DOHH2 (cell line): Measurements from ENCODE around the gene UBE2Q1.

Experiments used
- H3F3A ChIP-seq: fragments of 200-600 bp; sonication (generic), shearing (Covaris generic); 2 replicates; pipeline ENCODE4 v1.6.0; 2016; ENCODE audit warnings: antibody characterized with exemption, mild to moderate bottlenecking; ENCODE audit not compliant: control insufficient read depth, insufficient read depth
- H3K27ac ChIP-seq: fragments of 200-600 bp; sonication (generic); 2 replicates; pipeline ENCODE4 v1.5.1; 2014; ENCODE audit warnings: low read depth, mild to moderate bottlenecking, low read length, moderate library complexity
- H3K27me3 ChIP-seq: fragments of 200-600 bp; sonication (generic); 2 replicates; pipeline ENCODE4 v1.6.1; 2014; ENCODE audit warnings: mild to moderate bottlenecking, low read length, mixed read lengths; ENCODE audit not compliant: control insufficient read depth
- H3K36me3 ChIP-seq: fragments of 200-600 bp; sonication (generic); 2 replicates; pipeline ENCODE4 v1.6.1; 2014; ENCODE audit warnings: mild to moderate bottlenecking, low read length, moderate library complexity, mixed read lengths; ENCODE audit not compliant: control insufficient read depth
- H3K4me1 ChIP-seq: fragments of 200-600 bp; sonication (generic); 2 replicates; pipeline ENCODE4 v1.6.1; 2014; ENCODE audit warnings: mild to moderate bottlenecking, low read length, mixed read lengths; ENCODE audit not compliant: control insufficient read depth
- H3K4me2 ChIP-seq: fragments of 200-600 bp; sonication (generic); 2 replicates; pipeline ENCODE4 v1.6.0; 2014; ENCODE audit warnings: mild to moderate bottlenecking, low read length, moderate library complexity
- H3K4me3 ChIP-seq: fragments of 200-600 bp; sonication (generic); 2 replicates; pipeline ENCODE4 v1.5.1; 2014; ENCODE audit warnings: mild to moderate bottlenecking, low read length, mixed read lengths
- H3K79me2 ChIP-seq: fragments of 200-600 bp; sonication (generic); 2 replicates; pipeline ENCODE4 v1.6.1; 2014; ENCODE audit warnings: mild to moderate bottlenecking, low read length, mixed read lengths; ENCODE audit not compliant: control insufficient read depth
- H3K9me2 ChIP-seq: fragments of 200-600 bp; sonication (generic); replicated peaks from 2 replicates; pipeline ENCODE4 v1.6.1; 2014; ENCODE audit warnings: mild to moderate bottlenecking, low read length, mixed read lengths; ENCODE audit not compliant: control insufficient read depth
- H3K9me3 ChIP-seq: fragments of 200-600 bp; sonication (generic); 2 replicates; pipeline ENCODE4 v1.6.1; 2014; ENCODE audit warnings: antibody characterized with exemption, low read length, mixed read lengths; ENCODE audit not compliant: control insufficient read depth, insufficient read depth
- H4K20me1 ChIP-seq: fragments of 200-600 bp; sonication (generic); 2 replicates; pipeline ENCODE4 v1.6.0; 2014; ENCODE audit warnings: low read depth, mild to moderate bottlenecking, antibody characterized with exemption, low read length, moderate library complexity; ENCODE audit not compliant: control insufficient read depth, insufficient read depth
- CTCF ChIP-seq: fragments of 200-600 bp; sonication (generic); IDR thresholded peaks from one replicate; pipeline ENCODE4 v1.5.1; 2014; ENCODE audit warnings: antibody characterized with exemption, mild to moderate bottlenecking, low read depth, low read length; ENCODE audit not compliant: poor library complexity, severe bottlenecking
- EZH2phosphoT487 ChIP-seq: fragments of 200-600 bp; sonication (generic); IDR thresholded peaks from 2 replicates; pipeline ENCODE4 v1.6.1; 2017; ENCODE audit warnings: borderline replicate concordance, mild to moderate bottlenecking, antibody characterized with exemption, low read length, moderate library complexity, mixed read lengths

UBE2Q1 gene

GRCh38 chr1:154557939-154558719 lies at the start of gene UBE2Q1:
Gene UBE2Q1, minus strand, starts transcription at chr1:154558662. Its CDS starts 109 bp downstream, at chr1:154558553.
- no peaks in the 10 kb centered on the region for H3K9me2 ChIP-seq
- H3K4me3 ChIP-seq, result peak within 1 kb of the TSS; percentile 98
- H4K20me1 ChIP-seq, result peaks cover 11% of the 10 kb centered on the region; the same call in 1 of the 2 replicates
- peak within 1 kb of the TSS; percentile 76 for H3K27ac ChIP-seq
- peaks cover 4% of the 10 kb centered on the region; the same call in 1 of the 2 replicates for H3F3A ChIP-seq
- peaks cover 50% of the 10 kb centered on the region for H3K36me3 ChIP-seq
- H3K4me1 ChIP-seq, result peaks cover 25% of the 10 kb centered on the region
- peaks cover 42% of the 10 kb centered on the region for H3K79me2 ChIP-seq
- no peak for TF ChIP-seq EZH2phosphoT487
- no peak for TF ChIP-seq CTCF
- no peaks in the 10 kb centered on the region for H3K27me3 ChIP-seq
- peak within 1 kb of the TSS; percentile 100 for H3K4me2 ChIP-seq
- no peaks in the 10 kb centered on the region for H3K9me3 ChIP-seq

GRCh38 chr1:154607609-154608396 lies 49.3 kb upstream of the UBE2Q1 start, which contains the start of gene ADAR:
Gene ADAR, minus strand, starts transcription at chr1:154608186. Its CDS starts 180 bp downstream, at chr1:154608006.
- peak; percentile 30 for TF ChIP-seq CTCF
- no peak for TF ChIP-seq EZH2phosphoT487
- H3K27me3 ChIP-seq, result no peaks in the 10 kb centered on the region
- peaks cover 37% of the 10 kb centered on the region for H3K36me3 ChIP-seq
- H3F3A ChIP-seq, result peaks cover 32% of the 10 kb centered on the region
- peak within 1 kb of the TSS; percentile 85 for H3K27ac ChIP-seq
- no peaks in the 10 kb centered on the region for H3K9me2 ChIP-seq
- H3K9me3 ChIP-seq, result no peaks in the 10 kb centered on the region
- H4K20me1 ChIP-seq, result peaks cover 11% of the 10 kb centered on the region
- H3K4me1 ChIP-seq, result peaks cover 77% of the 10 kb centered on the region
- H3K4me2 ChIP-seq, result peak within 1 kb of the TSS; percentile 80
- peak within 1 kb of the TSS; percentile 90 for H3K4me3 ChIP-seq
- peaks cover 97% of the 10 kb centered on the region for H3K79me2 ChIP-seq

GRCh38 chr1:154607106-154607608 lies 48.7 kb upstream of the UBE2Q1 start:
- Histone ChIP-seq H3K36me3 (peaks cover 44% of the 10 kb centered on the region), H3F3A (peaks cover 30% of the 10 kb centered on the region), H3K27me3 (no peaks in the 10 kb centered on the region), H3K4me1 (peaks cover 74% of the 10 kb centered on the region), H3K9me3 (no peaks in the 10 kb centered on the region), H3K9me2 (no peaks in the 10 kb centered on the region), H3K4me2 (peak overlapping the region; percentile 80), H4K20me1 (peaks cover 16% of the 10 kb centered on the region), H3K4me3 (peak overlapping the region; percentile 90), H3K27ac (peak overlapping the region; percentile 85), H3K79me2 (peaks cover 98% of the 10 kb centered on the region)
- TF ChIP-seq EZH2phosphoT487 (no peak), CTCF (no peak)
